Cardiac septum (tissue), 1 donor: ENCODE measurements around the gene FAF1. TPM values are rescaled to one million over a fixed set of nuclear protein-coding genes. Genes with fewer than 3 reads are reported as not detected.
"Not testable (repeated sequence)": the region's sequence is repeated elsewhere in the genome, so short reads cannot be mapped to it uniquely, and the experiment has no call there.

Experiments
- DNase-seq: peaks from one replicate; pipeline ENCODE4 v3.0.0-alpha.2; 2020; ENCODE audit warnings: low spot score
- intact Hi-C: fragments of 100-400 bp; cut with DNase I; formaldehyde crosslinking; loops from one replicate; pipeline ENCODE4 v1.14.0; 2022
- total RNA-seq: library from RNA; stranded (reverse); fragmentation: NEBNext Ultra II Directional; extraction: Animal tissue kit (Norgen Biotek cat#: 25700); gene quantifications from one replicate; pipeline ENCODE4 v1.2.1, GENCODE V29; 2021
- donor health status: DM: no; HTN: no; CAD: no.

FAF1 gene
- total RNA-seq, 1 donor from 2014 or later: 81.0 TPM

DNA sequence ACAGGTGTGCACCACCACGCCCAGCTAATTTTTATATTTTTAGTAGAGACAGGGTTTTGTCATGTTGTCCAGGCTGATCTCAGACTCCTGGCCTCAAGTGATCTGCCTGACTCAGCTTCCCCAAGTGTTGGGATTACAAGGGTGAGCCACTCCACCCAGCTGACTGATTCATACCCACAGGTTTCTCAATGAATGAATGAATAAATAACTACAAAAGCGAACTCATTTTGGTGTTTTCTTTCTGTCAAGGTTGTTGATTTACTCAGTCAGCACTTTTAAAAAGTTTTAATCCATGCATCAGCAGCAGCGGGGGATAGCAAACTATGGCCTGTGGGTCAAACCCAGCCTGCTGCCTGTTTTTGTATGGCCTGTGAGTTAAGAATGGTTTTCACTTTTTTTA lies 217.5 kb downstream of the FAF1 start:
- intact Hi-C loops: no loop called here
- DNase-seq: no peak

DNA sequence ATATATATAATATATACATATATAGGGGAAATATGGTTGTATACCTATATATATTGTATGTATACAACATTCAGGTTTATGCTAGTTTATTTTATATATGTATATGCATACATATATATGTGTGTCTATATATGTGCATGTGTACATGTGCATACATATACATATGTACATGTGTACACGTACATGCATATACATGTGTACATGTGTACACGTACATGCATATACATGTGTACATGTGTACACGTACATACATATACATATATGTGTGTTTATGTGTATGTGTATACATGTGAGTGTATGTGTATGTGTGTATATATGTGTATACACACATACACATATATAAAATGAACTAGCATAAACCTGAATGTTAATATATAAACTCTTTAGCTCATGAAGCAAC lies 220.9 kb downstream of the FAF1 start:
- intact Hi-C loops: no loop called here
- no peak for DNase-seq

GRCh38 chr1:50735443-50735842 lies 224.6 kb downstream of the FAF1 start:
- intact Hi-C loops: no loop called here

GRCh38 chr1:50727578-50727977 lies 232.5 kb downstream of the FAF1 start:
- DNase-seq, intact Hi-C loops: not testable (repeated sequence)

More at GRCh38 chr1:50735443-50735842, 224.6 kb downstream of the FAF1 start:
- DNase-seq: no peak

- no peak for DNase-seq
- intact Hi-C loops: no loop called here
These were observed 235.3 kb downstream of the FAF1 start for GRCh38 chr1:50724626-50725286.

- intact Hi-C loops: no loop called here
- no peak for DNase-seq
These were observed 239.5 kb downstream of the FAF1 start for GRCh38 chr1:50720457-50721053.

- DNase-seq: no peak
- intact Hi-C loops: no loop called here
These were observed 240.9 kb downstream of the FAF1 start for GRCh38 chr1:50719126-50719525.

DNA sequence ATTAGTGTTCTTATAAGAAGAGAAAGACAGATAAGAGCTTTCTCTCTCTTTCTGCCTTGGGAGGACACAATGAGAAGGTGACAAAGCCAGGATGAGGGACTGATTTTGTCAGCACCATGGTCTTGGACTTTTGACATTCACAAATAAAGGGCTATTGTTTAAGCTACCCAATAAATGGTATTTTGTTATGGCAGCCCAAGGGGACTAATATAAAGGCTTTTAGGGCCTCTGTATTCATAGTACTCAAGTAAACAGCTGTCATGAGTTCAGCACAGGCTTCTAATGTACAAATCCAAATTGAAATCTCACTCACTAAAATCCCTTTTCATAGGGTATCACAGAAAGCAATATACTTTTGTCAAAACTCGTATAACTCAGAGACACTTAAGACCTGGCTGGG lies 242.7 kb downstream of the FAF1 start:
- no peak for DNase-seq
- intact Hi-C loops: no loop called here

DNA sequence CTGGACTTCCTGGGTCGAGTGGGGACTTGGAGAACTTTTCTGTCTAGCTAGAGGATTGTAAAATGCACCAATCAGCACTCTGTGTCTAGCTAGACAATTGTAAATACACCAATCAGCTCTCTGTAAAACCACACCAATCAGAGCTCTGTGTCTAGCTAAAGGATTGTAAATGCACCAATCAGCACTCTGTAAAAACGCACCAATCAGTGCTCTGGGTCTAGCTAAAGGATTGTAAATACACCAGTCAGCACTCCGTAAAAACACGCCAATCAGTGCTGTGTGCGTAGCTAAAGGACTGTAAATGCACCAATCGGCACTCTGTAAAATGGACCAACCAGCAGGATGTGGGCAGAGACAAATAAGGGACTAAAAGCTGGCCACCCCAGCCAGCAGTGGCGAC lies 243.6 kb downstream of the FAF1 start:
- intact Hi-C loops, DNase-seq: not testable (repeated sequence)

DNA sequence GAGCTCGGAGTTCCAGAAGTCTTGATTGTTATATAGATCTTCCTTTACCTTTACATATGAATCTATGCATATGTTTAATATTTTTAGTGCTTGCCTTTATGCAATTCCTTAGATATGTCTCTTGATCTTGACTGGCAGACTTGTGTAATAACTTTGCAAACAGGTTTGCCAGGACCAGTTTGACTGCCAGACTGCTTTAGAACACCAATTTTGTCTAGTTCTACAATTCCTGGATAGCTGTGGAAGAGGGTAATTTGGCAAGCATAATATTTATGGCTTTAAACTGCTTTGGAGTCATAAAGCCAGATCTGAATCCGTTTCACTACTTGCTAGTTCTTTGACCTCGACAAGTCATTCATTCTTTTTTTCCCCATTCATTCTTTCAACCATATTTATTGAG lies 250.0 kb downstream of the FAF1 start:
- DNase-seq: no peak
- intact Hi-C loops: no loop called here

- intact Hi-C loops: loop anchor here (10.0 kb wide), 1 partner anchor 343 kb away; no protein-coding TSS in a partner anchor
- DNase-seq: no peak
These were observed 252.2 kb downstream of the FAF1 start for GRCh38 chr1:50707824-50708223.

DNA sequence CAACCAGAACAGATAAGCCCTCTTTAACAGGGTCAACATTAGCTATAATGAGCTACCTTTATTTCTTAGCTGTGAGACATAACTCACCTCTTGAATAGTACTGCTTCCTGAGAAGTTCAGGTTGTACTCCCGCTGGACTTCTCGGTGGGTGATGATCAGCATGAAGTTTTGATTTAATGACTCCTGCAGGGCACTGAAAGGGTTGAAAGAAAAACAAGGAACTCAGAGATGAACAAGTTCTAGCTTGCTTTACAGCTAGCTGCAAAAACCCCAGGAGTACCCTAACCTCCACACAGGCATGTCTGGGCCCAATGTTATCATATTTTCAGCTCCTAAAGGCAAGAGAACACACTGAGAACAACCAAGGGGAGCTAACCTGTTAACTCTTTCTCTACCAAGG lies 254.4 kb downstream of the FAF1 start:
- intact Hi-C loops: loop anchor here (10.0 kb wide), 1 partner anchor 341 kb away; no protein-coding TSS in a partner anchor
- no peak for DNase-seq

DNA sequence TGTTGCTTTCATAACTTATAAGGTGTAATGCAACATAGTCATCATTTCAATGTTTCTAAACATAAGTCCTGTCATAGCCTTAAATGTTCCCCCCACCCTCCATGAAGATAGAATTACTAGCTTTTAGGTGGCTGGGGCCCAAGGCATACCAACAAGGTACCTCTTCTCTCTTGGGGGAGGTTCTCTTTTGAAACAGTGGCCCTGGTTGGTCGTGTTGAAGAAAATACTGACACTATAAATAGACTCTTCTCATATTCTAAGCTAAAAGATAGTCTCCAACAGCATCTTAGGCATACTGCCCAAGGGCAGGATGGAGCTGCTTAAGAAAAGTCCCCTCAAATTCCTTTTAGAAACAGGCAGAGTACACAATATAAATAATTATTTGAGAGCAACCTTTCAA lies 255.0 kb downstream of the FAF1 start:
- DNase-seq: no peak
- intact Hi-C loops: loop anchor here (10.0 kb wide), 1 partner anchor 340 kb away; no protein-coding TSS in a partner anchor

GRCh38 chr1:50704126-50704525 lies 255.9 kb downstream of the FAF1 start:
- intact Hi-C loops: loop anchor here (10.0 kb wide), 1 partner anchor 339 kb away; no protein-coding TSS in a partner anchor
- no peak for DNase-seq

- intact Hi-C loops: loop anchor here (10.0 kb wide), 1 partner anchor 338 kb away; no protein-coding TSS in a partner anchor
- DNase-seq: no peak
These were observed 256.8 kb downstream of the FAF1 start for GRCh38 chr1:50703240-50703639.

GRCh38 chr1:50702395-50702794 lies 257.7 kb downstream of the FAF1 start:
- intact Hi-C loops: loop anchor here (10.0 kb wide), 1 partner anchor 338 kb away; no protein-coding TSS in a partner anchor
- DNase-seq: no peak

- DNase-seq: no peak
- intact Hi-C loops: loop anchor here (10.0 kb wide), 1 partner anchor 337 kb away; no protein-coding TSS in a partner anchor
These were observed 258.3 kb downstream of the FAF1 start for GRCh38 chr1:50701706-50702317.

DNA sequence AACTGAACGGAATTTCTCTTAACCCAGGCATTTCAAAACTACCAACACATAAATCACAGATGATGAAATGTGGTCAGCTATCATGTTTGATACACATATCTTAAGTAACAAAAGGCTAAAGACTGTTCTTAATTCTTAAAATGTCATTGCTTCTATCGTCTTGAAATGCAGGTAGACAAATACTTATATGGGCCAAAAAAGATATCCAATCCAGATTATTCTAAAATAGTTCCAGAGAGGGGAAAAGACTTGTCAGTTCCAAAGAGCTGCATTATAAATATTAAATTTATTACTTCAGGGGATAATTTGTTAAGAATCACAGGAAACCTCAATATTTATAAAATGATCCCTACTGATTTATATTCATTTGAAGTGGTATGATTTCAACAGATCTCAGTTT lies 259.4 kb downstream of the FAF1 start:
- DNase-seq: no peak
- intact Hi-C loops: loop anchor here (10.0 kb wide), 1 partner anchor 336 kb away; no protein-coding TSS in a partner anchor

GRCh38 chr1:50700214-50700613 lies 259.9 kb downstream of the FAF1 start:
- no peak for DNase-seq
- intact Hi-C loops: loop anchor here (10.0 kb wide), 1 partner anchor 335 kb away; no protein-coding TSS in a partner anchor

DNA sequence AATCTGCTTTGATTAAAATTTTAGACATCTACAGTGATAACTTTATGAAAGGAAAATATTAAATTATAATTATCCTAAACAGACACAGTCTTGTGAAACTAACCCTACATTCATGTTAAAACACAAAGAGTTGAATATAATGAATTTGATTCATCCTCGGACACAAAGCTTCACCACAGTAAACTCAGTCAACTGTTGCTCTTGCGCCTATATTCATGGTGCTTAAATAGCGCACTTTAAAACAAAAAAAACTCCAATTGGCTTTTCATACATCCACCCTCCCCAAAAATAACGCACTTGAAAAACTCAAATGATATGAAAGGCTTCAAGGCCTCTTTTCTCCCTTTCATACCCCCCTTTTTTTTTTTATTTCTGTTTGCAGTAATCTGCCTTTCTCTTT lies 260.3 kb downstream of the FAF1 start:
- intact Hi-C loops: loop anchor here (10.0 kb wide), 1 partner anchor 335 kb away; no protein-coding TSS in a partner anchor
- DNase-seq: no peak
